ENCODE measurements around the gene LIN54.

Gene LIN54

DNA sequence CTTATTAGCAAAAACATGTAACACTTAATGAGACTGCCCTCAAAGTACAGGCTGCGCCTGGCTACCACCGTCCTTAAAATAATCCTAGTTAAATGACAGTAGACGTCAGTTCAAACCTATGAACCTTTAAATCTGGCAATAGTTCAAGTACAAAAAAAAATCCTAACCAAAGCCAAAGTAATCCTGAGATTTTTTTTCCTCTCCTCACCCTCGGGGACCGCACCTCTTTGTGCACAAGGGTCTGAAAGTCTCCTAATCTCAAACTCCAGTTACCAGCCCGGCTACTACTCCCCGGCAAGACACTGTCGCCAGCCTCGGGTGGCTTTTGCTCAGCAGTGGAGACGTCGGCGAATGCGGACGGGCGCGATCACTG is 120.1 kb downstream of the LIN54 start:
- DNase-seq: no peak

DNA sequence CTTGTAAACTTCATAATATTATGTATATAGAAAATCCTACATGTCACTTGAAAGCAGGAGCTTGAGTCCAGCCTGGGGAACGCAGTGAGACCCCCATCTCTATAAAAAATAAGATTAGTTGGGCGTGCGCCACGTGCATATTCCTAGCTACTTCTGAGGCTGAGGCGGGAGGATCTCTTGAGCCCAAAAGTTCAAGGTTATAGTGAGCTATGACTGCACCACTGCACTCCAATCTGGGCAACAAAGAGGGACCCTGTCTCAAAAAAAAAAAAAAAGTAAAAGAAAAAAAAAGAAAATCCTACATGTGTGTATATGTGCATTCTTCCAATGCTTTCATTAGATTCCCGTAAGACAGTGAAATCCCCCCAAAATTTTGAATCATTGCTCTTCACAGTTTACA is 121.3 kb downstream of the LIN54 start:
- no peak for DNase-seq

GRCh38 chr4:82886147-82886942 is 124.3 kb downstream of the LIN54 start:
- DNase-seq: no peak

DNA sequence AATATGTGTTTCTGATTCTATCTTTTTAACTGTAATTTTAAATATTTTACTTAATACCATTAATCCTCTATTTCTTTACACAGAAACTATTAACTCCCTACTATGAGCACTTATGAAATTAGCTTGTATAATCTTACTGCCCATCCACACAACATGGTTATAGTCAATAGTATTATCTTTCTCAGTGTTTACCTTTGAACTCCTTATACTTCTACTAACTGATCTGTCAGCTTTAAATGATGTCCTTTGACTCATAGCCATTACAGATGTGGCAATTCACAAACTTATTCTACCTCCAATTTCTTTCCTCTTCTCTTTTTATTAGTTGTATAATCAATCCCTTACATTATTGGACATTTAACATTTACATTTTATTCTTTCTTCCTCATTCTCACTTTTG is 125.2 kb downstream of the LIN54 start:
- no peak for DNase-seq
